Mesendoderm (in vitro differentiated cells): ENCODE data around the gene C15orf39.
"Not testable (repeated sequence)": the region's sequence is repeated elsewhere in the genome, so short reads cannot be mapped to it uniquely, and the experiment has no call there.

Experiments
- DNase-seq: peaks from one replicate; pipeline ENCODE4 v3.0.0; 2013
- H2AK5ac ChIP-seq: 2 replicates; pipeline ENCODE4 v1.6.1; 2013; ENCODE audit warnings: low read length, inconsistent platforms
- H2BK120ac ChIP-seq: 2 replicates; pipeline ENCODE4 v1.6.1; 2013; ENCODE audit warnings: low read depth, mild to moderate bottlenecking, low read length, moderate library complexity, mixed read lengths
- H2BK15ac ChIP-seq: replicated peaks from 2 replicates; pipeline ENCODE4 v1.6.1; 2013; ENCODE audit warnings: low read depth, mild to moderate bottlenecking, moderate library complexity
- H2BK5ac ChIP-seq: 2 replicates; pipeline ENCODE4 v1.6.1; 2013; ENCODE audit warnings: low read length, inconsistent platforms
- H3K18ac ChIP-seq: 2 replicates; pipeline ENCODE4 v1.6.1; 2013; ENCODE audit warnings: mild to moderate bottlenecking, low read length, mixed read lengths
- H3K23ac ChIP-seq: one replicate; pipeline ENCODE4 v1.6.1; 2013; ENCODE audit warnings: low read length
- H3K27ac ChIP-seq: 2 replicates; pipeline ENCODE4 v1.5.1; 2013; ENCODE audit warnings: low read depth, mild to moderate bottlenecking, inconsistent platforms, low read length, moderate library complexity
- H3K27me3 ChIP-seq: 2 replicates; pipeline ENCODE4 v1.6.1; 2013; ENCODE audit warnings: low read length, control low read depth, mild to moderate bottlenecking, inconsistent platforms; ENCODE audit not compliant: insufficient read depth, poor library complexity
- H3K36me3 ChIP-seq: 2 replicates; pipeline ENCODE4 v1.6.1; 2013; ENCODE audit warnings: low read length, inconsistent platforms; ENCODE audit not compliant: control insufficient read depth, insufficient read depth
- H3K4ac ChIP-seq: one replicate; pipeline ENCODE4 v1.6.1; 2013; ENCODE audit warnings: low read depth, mild to moderate bottlenecking, low read length, moderate library complexity
- H3K4me1 ChIP-seq: 2 replicates; pipeline ENCODE4 v1.6.1; 2013; ENCODE audit warnings: low read depth, low read length, inconsistent platforms; ENCODE audit not compliant: control insufficient read depth
- H3K4me2 ChIP-seq: 2 replicates; pipeline ENCODE4 v1.6.1; 2013; ENCODE audit warnings: low read length
- H3K4me3 ChIP-seq: 2 replicates; pipeline ENCODE4 v1.5.1; 2013; ENCODE audit warnings: mild to moderate bottlenecking, low read length
- H3K56ac ChIP-seq: one replicate; pipeline ENCODE4 v1.6.1; 2013; ENCODE audit warnings: low read length
- H3K79me1 ChIP-seq: 2 replicates; pipeline ENCODE4 v1.6.1; 2013; ENCODE audit warnings: low read length, inconsistent platforms
- H3K79me2 ChIP-seq: 2 replicates; pipeline ENCODE4 v1.6.1; 2013; ENCODE audit warnings: mild to moderate bottlenecking, low read length; ENCODE audit not compliant: control insufficient read depth, insufficient read depth
- H3K9ac ChIP-seq: 2 replicates; pipeline ENCODE4 v1.6.1; 2013; ENCODE audit warnings: low read length, inconsistent platforms
- H4K5ac ChIP-seq: one replicate; pipeline ENCODE4 v1.6.1; 2013; ENCODE audit warnings: low read length
- H4K8ac ChIP-seq: one replicate; pipeline ENCODE4 v1.6.1; 2013; ENCODE audit warnings: low read depth, mild to moderate bottlenecking, control low read depth, low read length, moderate library complexity
- WGBS: extraction: QIAGEN DNeasy Blood & Tissue Kit; methylation state at CpG from one replicate; pipeline ENCODE4 v1.1.7; 2013; ENCODE audit warnings: low lambda C conversion rate, missing lambda C conversion rate; ENCODE audit not compliant: insufficient coverage; ENCODE audit errors: extremely low coverage; 5-methylcytosine and 5-hydroxymethylcytosine counted together

The C15orf39 gene

DNA sequence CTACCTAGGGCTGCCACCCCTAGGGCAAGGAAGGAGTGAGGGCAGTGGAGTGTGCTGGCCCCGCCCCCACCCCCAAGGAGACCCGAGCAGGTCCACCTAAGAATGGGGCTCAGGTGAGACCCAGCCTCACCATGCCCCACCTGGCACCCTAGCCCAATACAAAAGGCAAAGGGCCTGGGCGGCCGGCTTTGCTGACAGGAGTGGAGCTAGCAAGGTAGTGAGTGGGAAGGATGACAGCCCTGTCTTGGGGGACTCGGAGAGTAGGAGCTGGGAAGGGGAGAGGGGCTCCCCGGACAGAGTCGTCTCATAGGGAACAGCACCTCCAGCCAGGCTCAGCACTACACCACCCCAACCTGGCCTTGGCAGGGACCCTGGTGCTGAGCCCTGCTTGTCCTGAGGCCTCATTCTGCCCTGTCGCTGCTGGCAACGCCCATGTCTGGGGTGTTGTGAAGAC, 12.1 kb downstream of the C15orf39 start:
- no peak overlapping the region for H3K23ac ChIP-seq

DNA sequence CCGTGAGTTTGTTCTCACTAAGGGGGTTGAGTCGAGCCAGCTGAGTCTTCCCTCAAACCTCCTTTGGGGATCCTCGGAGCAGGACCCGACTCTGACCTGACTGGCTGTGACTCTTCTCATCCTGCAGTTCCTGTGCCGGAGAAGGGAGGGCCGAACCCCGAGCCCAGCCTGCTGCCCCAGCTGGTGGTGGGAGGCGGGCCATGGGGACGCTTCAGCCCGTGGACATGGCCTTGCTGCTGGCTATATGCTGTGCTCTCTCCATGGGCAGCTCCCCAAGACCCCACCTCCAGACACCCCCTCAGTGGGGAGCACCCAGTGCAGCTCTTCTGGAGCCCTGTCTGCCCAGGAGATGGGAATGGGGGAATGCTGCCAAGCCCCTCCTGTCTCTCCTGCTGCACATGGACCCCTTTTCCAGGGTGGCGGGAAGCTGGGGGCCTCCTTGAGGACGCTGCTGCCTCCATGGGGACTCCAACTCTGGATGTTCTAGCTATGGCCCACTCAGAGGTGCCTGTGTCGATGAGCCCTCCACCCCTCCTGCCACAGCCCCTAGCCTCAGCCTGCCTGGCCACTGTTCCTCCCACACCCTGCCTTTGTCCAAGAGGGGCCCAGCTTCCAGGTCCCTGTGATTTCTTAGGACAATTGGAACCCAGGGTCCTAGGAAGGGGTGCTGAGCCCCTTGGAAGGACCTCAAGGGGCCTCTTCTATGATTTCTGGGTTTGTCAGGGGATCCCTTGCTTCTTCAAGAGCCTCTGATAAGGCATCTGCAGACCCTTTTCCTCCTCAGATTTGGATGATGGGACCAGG, 12.8 kb downstream of the C15orf39 start:
- H3K27me3 ChIP-seq = no peaks in the 10 kb centered on the region
- H3K9ac ChIP-seq = no peak overlapping the region
- H3K4ac ChIP-seq = no peak overlapping the region
- H4K5ac ChIP-seq = no peak overlapping the region
- no peak overlapping the region for H2AK5ac ChIP-seq
- no peak overlapping the region for H3K4me3 ChIP-seq
- H2BK5ac ChIP-seq = no peak overlapping the region
- peaks cover 2% of the 10 kb centered on the region for H3K79me1 ChIP-seq
- no peaks in the 10 kb centered on the region for H3K4me1 ChIP-seq
- H3K18ac ChIP-seq = no peak overlapping the region
- no peak overlapping the region for H3K56ac ChIP-seq
- H3K79me2 ChIP-seq = no peaks in the 10 kb centered on the region
- no peak for DNase-seq
- no peak overlapping the region for H3K4me2 ChIP-seq
- H2BK15ac ChIP-seq = no peak overlapping the region
- H2BK120ac ChIP-seq = no peak overlapping the region
- H3K23ac ChIP-seq = no peak overlapping the region
- H3K27ac ChIP-seq = no peak overlapping the region
- H3K36me3 ChIP-seq = peaks cover 9% of the 10 kb centered on the region
- no CpG with 5 or more reads among the region's 13 CpGs for WGBS
- no peak overlapping the region for H4K8ac ChIP-seq

More for the DNA sequence above, 12.1 kb downstream of the C15orf39 start:
- Histone ChIP-seq H3K18ac (no peak overlapping the region), H3K4me2 (no peak overlapping the region), H3K79me1 (peaks cover 2% of the 10 kb centered on the region), H4K5ac (no peak overlapping the region), H2BK5ac (no peak overlapping the region), H3K36me3 (peaks cover 9% of the 10 kb centered on the region), H3K9ac (no peak overlapping the region), H3K79me2 (no peaks in the 10 kb centered on the region), H2AK5ac (no peak overlapping the region), H4K8ac (no peak overlapping the region), H3K4me1 (no peaks in the 10 kb centered on the region), H2BK15ac (no peak overlapping the region), H2BK120ac (no peak overlapping the region), H3K56ac (no peak overlapping the region), H3K4me3 (no peak overlapping the region), H3K4ac (no peak overlapping the region), H3K27ac (no peak overlapping the region), H3K27me3 (no peaks in the 10 kb centered on the region)
- WGBS = no CpG with 5 or more reads among the region's 9 CpGs
- DNase-seq = no peak

DNA sequence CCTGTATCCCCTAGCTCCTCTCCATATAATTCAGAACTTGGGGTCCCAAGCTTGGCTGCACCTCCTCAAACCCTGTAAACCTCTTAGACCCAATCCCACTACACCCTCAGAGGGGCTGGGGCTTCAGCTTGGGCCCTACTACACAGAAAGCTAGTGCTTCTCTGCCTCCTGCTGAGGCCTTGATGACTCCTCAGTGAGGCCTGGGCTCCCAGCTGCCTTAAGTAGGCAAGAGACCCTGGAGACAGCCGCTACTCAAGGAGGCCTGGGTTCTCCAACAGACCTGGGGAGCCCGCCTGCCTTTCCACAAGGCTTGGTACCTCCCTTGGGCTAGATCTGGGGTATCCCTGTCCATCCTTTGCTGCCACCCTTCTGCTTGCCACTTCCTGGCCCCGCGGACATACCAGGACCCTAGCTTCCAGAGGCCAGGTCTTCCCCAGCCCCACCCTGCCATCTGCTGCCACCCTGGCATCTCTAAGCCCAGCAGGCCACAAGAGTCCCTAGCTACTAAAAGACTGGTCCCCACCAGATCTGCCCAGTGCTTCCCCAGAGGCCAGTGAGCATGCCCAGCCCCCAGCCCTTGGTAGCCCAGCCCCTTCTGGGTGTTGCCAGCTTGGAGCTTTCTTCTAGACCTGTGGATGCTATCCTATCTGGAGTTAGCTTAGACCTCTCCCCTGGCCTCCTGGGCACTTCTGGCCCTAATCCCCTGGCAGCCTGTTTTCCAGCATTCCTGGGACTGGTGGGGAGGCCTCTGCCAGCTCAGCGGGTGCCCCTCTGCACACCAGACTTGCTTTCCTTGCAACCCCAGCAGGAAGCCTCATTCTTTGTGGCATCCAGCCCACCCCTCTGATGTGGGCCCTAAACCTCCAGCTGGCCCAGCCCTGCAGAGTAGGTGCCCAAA, 13.7 kb downstream of the C15orf39 start:
- Histone ChIP-seq H3K36me3 (peaks cover 9% of the 10 kb centered on the region), H3K4me1 (no peaks in the 10 kb centered on the region), H4K8ac (no peak overlapping the region), H2BK120ac (no peak overlapping the region), H3K23ac (no peak overlapping the region), H3K56ac (no peak overlapping the region), H3K27me3 (no peaks in the 10 kb centered on the region), H3K27ac (no peak overlapping the region), H2BK15ac (no peak overlapping the region), H3K4me2 (no peak overlapping the region), H2AK5ac (no peak overlapping the region), H3K18ac (no peak overlapping the region), H4K5ac (no peak overlapping the region), H3K4me3 (no peak overlapping the region), H3K4ac (no peak overlapping the region), H3K79me2 (no peaks in the 10 kb centered on the region), H2BK5ac (no peak overlapping the region), H3K79me1 (peaks cover 1% of the 10 kb centered on the region), H3K9ac (no peak overlapping the region)
- no CpG with 5 or more reads among the region's 5 CpGs for WGBS
- no peak for DNase-seq

DNA sequence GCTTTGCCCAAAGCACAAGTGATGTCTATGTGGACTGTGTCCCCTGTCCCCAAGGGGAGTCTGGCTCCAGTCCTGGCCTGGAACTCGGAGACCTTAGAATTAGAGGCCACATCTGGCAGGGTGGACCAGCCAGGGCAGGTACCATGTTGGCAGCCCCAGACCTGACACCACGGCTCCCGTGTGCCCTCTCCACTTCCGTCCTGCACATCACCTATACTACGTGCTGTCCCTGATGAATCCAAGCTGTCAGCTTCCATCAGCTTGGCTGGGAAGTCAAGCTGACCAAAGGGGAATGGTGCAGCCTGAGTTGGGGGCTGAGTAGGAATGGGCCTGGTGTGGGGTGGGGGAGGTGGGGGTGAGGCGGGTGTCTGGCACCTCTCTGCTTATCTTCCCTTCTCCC, 15.3 kb downstream of the C15orf39 start:
- Histone ChIP-seq H3K79me1 (no peaks in the 10 kb centered on the region), H3K79me2 (no peaks in the 10 kb centered on the region), H3K9ac (no peak overlapping the region), H3K27ac (no peak overlapping the region), H4K8ac (no peak overlapping the region), H2BK120ac (no peak overlapping the region), H2AK5ac (no peak overlapping the region), H3K4me1 (no peaks in the 10 kb centered on the region), H3K4me3 (no peak overlapping the region), H3K56ac (no peak overlapping the region), H3K4ac (no peak overlapping the region), H3K36me3 (no peaks in the 10 kb centered on the region), H4K5ac (no peak overlapping the region), H3K23ac (no peak overlapping the region), H2BK15ac (no peak overlapping the region), H3K4me2 (no peak overlapping the region), H2BK5ac (no peak overlapping the region), H3K27me3 (no peaks in the 10 kb centered on the region), H3K18ac (no peak overlapping the region)
- DNase-seq = no peak
- WGBS = no CpG with 5 or more reads among the region's 6 CpGs

DNA sequence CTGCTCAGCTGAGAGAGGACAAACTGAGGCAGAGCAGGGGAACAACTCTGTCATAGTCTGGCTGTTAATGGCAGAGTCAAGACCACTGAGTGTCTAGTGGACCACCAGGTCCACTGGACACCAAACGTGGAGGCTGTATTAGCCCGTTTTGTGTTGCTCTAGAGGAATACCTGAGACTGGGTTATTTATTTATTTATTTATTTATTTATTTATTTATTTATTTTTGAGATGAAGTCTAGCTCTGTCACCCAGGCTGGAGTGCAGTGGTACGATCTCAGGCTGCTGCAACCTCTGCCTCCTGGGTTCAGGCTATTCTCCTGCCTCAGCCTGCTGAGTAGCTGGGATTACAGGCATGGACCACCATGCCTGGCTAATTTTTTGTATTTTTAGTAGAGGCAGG, 15.9 kb downstream of the C15orf39 start:
- H2BK15ac ChIP-seq, H3K36me3 ChIP-seq, H2BK5ac ChIP-seq, H2BK120ac ChIP-seq, H3K79me2 ChIP-seq, H3K56ac ChIP-seq, H3K23ac ChIP-seq, H3K4me3 ChIP-seq, H3K27ac ChIP-seq, H3K9ac ChIP-seq, H3K18ac ChIP-seq, H4K8ac ChIP-seq, H4K5ac ChIP-seq, DNase-seq, H3K4ac ChIP-seq, H3K4me1 ChIP-seq, H2AK5ac ChIP-seq, H3K27me3 ChIP-seq, H3K4me2 ChIP-seq, H3K79me1 ChIP-seq: not testable (repeated sequence)
- WGBS = no CpG with 5 or more reads among the region's 3 CpGs
